RWPE2 (cell line): Measurements from ENCODE around the gene RECQL5.

Experiments
- ATAC-seq: fragments of 200-7000 bp; cut with Tn5 transposase; 3 replicates; pipeline ENCODE4 v1.9.1; 2021; ENCODE audit warnings: low read depth
- DNase-seq: peaks from one replicate; pipeline ENCODE4 v3.0.0-alpha.2; 2020; ENCODE audit warnings: low spot score
- H3K27ac ChIP-seq: fragments of 450-650 bp; 2 replicates; pipeline ENCODE4 v1.5.1; 2017; ENCODE audit warnings: mild to moderate bottlenecking; ENCODE audit not compliant: poor library complexity, severe bottlenecking
- H3K27me3 ChIP-seq: fragments of 250-450 bp; sonication (Bioruptor Pico); 2 replicates; pipeline ENCODE4 v1.5.1; 2021; ENCODE audit warnings: mild to moderate bottlenecking, moderate library complexity; ENCODE audit not compliant: insufficient read depth, poor library complexity, severe bottlenecking
- H3K36me3 ChIP-seq: fragments of 250-450 bp; sonication (Bioruptor Pico); 2 replicates; pipeline ENCODE4 v1.5.1; 2020; ENCODE audit warnings: low read depth, mild to moderate bottlenecking, moderate library complexity
- H3K4me1 ChIP-seq: fragments of 250-450 bp; sonication (Bioruptor Pico); 2 replicates; pipeline ENCODE4 v1.5.1; 2021; ENCODE audit warnings: mild to moderate bottlenecking, moderate library complexity; ENCODE audit not compliant: insufficient read depth, poor library complexity, severe bottlenecking
- H3K4me3 ChIP-seq: fragments of 250-450 bp; sonication (Bioruptor Pico); 2 replicates; pipeline ENCODE4 v1.5.1; 2021; ENCODE audit warnings: mild to moderate bottlenecking, moderate library complexity; ENCODE audit not compliant: severe bottlenecking
- H3K9me3 ChIP-seq: fragments of 250-450 bp; sonication (Bioruptor Pico); 2 replicates; pipeline ENCODE4 v1.5.1; 2021; ENCODE audit warnings: mild to moderate bottlenecking, moderate library complexity; ENCODE audit not compliant: severe bottlenecking
- TF ChIP-seq, protein P1 (sequence below): fragments of 450-650 bp; IDR thresholded peaks from one replicate; pipeline ENCODE4 v1.5.1; 2017; ENCODE audit warnings: mild to moderate bottlenecking, moderate library complexity; ENCODE audit not compliant: poor library complexity, severe bottlenecking

RECQL5 gene

DNA sequence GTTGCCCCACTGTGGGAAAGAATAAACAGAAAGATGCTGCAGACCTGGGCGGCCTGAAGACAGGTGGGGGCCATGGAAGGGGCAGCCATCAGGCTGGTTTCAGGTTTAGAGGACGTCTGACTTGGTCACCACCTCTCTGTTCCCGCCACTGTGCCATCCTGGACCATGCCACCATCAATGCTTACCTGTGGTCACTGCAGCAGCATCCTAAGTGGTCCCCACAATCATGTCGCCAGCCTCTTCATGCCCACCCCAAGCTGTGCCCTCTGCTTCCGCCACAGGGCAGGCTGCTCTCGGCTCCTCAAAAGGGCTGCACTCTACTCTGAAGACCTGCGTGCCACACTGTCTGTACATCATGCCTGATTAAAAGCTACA is 23.3 kb downstream of the RECQL5 start:
- TF ChIP-seq, protein P1, sequence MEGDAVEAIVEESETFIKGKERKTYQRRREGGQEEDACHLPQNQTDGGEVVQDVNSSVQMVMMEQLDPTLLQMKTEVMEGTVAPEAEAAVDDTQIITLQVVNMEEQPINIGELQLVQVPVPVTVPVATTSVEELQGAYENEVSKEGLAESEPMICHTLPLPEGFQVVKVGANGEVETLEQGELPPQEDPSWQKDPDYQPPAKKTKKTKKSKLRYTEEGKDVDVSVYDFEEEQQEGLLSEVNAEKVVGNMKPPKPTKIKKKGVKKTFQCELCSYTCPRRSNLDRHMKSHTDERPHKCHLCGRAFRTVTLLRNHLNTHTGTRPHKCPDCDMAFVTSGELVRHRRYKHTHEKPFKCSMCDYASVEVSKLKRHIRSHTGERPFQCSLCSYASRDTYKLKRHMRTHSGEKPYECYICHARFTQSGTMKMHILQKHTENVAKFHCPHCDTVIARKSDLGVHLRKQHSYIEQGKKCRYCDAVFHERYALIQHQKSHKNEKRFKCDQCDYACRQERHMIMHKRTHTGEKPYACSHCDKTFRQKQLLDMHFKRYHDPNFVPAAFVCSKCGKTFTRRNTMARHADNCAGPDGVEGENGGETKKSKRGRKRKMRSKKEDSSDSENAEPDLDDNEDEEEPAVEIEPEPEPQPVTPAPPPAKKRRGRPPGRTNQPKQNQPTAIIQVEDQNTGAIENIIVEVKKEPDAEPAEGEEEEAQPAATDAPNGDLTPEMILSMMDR, result no peak
- ATAC-seq (no peak), DNase-seq (no peak)
- Histone ChIP-seq H3K27me3 (no peaks in the 10 kb centered on the region), H3K36me3 (peaks cover 25% of the 10 kb centered on the region), H3K4me1 (peaks cover 19% of the 10 kb centered on the region), H3K27ac (no peak overlapping the region), H3K9me3 (no peaks in the 10 kb centered on the region), H3K4me3 (no peak overlapping the region)

DNA sequence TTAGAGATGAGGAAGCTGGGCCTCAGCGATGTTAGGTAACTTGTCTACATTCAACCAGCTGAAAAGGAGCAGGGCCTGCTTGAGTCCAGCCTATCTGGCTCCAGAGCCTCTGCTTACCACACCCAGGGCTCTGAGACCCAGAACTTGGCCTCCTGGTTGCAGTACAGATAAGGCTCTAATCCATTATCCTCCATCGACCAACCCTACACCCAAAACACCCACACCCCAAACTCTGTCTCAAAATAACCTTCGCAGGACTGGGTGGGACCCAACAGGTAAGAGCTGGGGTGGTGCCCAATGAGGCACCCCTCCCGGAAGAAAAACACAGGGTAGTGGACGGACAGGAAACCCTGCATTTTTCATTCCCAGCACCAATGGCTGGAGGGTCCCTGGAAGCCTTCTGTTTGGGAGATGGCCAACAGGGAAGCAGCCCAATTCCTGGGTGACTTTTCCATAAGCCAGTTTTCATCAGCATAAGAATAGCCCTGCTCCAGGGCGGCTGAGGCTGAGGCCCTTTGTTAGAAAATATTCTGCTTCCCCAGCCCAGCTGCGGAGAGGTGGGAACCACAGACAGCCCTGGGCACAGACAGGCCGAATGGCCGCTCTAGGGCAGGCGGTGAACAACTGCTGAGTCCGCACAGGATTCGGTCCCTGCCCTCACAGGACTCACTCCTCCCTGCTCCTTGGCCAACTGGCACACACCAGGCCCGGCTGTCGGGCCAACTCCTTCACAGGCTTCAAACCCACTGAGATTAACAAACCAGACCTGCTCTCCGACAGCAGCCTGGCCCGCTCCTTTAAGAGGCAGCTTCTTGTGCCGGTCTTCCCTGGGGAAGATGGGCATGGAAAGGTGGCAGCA is 23.9 kb downstream of the RECQL5 start:
- no peak for DNase-seq

DNA sequence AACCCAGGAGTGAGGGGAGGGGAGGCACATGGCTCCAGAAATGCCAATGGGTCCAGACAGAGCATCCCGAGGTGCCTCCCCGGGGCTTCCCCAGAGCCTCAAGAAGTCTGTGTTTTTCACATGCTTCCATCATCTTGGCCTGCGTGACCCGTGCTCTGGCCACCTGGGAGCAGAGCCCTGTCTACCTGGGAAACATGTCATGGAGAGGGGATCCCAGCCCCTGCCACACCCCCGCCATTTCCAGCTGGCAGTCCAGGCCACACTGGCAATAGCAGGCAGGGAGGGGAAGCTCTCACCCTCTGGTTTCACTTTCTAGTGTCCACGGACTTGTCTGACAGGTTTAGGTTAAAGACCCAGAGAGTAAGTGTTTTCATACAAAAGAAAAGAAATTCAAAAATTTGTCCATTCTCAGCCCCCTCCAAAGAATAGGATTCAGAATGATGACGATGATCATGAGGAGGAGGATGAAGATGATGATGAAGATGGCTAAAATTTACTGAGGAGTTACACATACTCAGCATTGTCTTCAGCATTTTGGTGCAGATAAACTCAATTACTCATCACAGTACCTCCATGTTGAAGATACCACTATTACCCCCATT is 24.7 kb downstream of the RECQL5 start:
- Histone ChIP-seq H3K4me1 (peaks cover 19% of the 10 kb centered on the region), H3K36me3 (peaks cover 29% of the 10 kb centered on the region), H3K4me3 (no peak overlapping the region), H3K27ac (no peak overlapping the region), H3K9me3 (no peaks in the 10 kb centered on the region), H3K27me3 (no peaks in the 10 kb centered on the region)
- TF ChIP-seq, protein P1, result no peak
- no peak for DNase-seq
- ATAC-seq, result no peak

More for the DNA sequence above, 23.9 kb downstream of the RECQL5 start:
- Histone ChIP-seq H3K27ac (no peak overlapping the region), H3K9me3 (no peaks in the 10 kb centered on the region), H3K4me1 (peaks cover 19% of the 10 kb centered on the region), H3K27me3 (no peaks in the 10 kb centered on the region), H3K4me3 (no peak overlapping the region), H3K36me3 (peaks cover 31% of the 10 kb centered on the region)
- TF ChIP-seq, protein P1, result no peak
- ATAC-seq, result no peak

DNA sequence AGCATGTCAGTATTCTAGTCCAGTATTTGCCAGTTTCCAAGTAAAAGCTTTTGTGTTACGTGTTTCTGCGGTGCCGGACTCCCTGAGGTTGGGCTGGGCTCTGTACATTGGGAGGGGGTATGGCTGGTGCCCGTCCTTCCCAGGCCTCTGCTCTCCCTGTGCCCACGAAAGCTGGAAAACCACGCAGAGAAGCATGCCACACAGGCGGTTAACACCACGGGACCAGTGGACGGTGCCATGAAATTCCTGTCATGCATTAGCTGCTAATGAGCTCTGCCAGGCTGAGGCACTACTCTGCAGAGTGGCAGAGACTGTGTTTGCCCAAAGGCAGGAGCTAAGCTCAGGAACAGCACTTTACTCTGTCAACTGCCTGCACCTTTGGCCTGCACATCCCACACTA is 25.6 kb downstream of the RECQL5 start:
- ATAC-seq, result no peak
- H3K4me3 ChIP-seq, result no peak overlapping the region
- H3K36me3 ChIP-seq, result peaks cover 29% of the 10 kb centered on the region
- no peaks in the 10 kb centered on the region for H3K9me3 ChIP-seq
- TF ChIP-seq, protein P1, result no peak
- no peak overlapping the region for H3K27ac ChIP-seq
- DNase-seq, result no peak
- H3K4me1 ChIP-seq, result peaks cover 14% of the 10 kb centered on the region
- no peaks in the 10 kb centered on the region for H3K27me3 ChIP-seq
